ENCODE results near the gene AQP2.

DNA sequence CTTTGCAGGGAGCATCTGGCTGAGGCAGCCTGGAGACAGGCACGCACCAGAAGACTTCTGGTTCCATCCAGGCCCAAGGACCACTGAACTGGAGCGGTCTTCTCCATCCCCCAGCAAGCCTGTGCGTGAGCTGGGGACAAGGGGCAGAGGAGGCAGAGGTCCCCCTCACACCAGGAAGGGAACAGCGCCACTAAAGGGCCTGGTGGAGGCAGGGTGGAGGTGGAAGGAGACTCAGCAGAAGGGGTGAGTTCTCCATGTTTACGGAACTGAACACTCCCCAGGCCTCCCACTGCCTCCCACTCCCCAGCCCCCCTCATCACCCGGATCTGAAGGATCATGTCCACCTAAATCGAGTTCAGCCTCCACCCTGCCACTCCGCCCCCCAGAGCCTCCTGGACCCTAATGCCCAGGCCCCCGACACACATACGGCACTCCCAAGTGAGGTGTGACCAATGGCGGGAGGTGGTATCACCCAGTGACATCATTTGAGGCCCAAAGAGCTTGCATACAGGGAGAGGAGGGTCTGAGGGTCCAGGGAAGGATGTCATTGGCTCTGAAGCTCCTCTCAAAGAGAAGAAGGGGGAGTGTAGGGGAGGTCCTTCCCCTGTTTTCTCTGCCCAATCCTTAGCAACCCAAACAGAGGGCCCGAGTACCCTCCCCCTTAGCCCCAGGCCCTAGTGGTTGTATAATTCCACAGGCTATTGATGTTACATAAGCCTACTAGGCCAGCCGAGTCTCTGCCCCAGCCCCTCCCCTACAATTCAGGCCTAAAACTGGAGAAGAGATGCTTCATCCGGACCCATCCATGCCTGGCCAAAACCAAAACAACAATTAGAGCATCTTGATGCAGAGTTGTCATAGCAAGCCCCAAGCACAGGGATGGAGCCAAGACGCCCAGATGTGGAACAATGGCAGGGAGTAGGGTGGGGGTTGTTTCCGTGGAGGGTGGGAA is 47.9 kb upstream of the AQP2 start:
- TF ChIP-seq, protein P1, sequence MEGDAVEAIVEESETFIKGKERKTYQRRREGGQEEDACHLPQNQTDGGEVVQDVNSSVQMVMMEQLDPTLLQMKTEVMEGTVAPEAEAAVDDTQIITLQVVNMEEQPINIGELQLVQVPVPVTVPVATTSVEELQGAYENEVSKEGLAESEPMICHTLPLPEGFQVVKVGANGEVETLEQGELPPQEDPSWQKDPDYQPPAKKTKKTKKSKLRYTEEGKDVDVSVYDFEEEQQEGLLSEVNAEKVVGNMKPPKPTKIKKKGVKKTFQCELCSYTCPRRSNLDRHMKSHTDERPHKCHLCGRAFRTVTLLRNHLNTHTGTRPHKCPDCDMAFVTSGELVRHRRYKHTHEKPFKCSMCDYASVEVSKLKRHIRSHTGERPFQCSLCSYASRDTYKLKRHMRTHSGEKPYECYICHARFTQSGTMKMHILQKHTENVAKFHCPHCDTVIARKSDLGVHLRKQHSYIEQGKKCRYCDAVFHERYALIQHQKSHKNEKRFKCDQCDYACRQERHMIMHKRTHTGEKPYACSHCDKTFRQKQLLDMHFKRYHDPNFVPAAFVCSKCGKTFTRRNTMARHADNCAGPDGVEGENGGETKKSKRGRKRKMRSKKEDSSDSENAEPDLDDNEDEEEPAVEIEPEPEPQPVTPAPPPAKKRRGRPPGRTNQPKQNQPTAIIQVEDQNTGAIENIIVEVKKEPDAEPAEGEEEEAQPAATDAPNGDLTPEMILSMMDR (IDR thresholded peaks at IDR 0.05), result no peak
- TF ChIP-seq ZFX (IDR thresholded peaks at IDR 0.05; ENCODE audit: borderline replicate concordance), result no peak
